ENCODE results near the gene BOC.
A peak's percentile ranks its signal among the peaks of the same experiment; 100 is the strongest.

Gene BOC

GRCh38 chr3:113285741-113286140 lies 74.4 kb downstream of the BOC start:
- Histone ChIP-seq H3K27me3 (replicated peaks in 2 of 5; ENCODE audit: control insufficient read depth in 4 of 5, insufficient read depth in 5 of 5, low read length in 4 of 5) (no peaks in the 10 kb centered on the region), H3K27ac (ENCODE audit: insufficient read depth in 1 of 2, low read depth in 1 of 2, low read length in 2 of 2, poor library complexity in 1 of 2, severe bottlenecking in 2 of 2) (no peak overlapping the region), H3K4me1 (ENCODE audit: control extremely low read depth in 1 of 4, control insufficient read depth in 4 of 4, insufficient read depth in 4 of 4, low read length in 3 of 4) (peaks cover 0 to 7% (median 2%) of the 10 kb centered on the region in 4 experiments), H3K9me3 (ENCODE audit: control extremely low read depth in 1 of 5, control insufficient read depth in 4 of 5, insufficient read depth in 2 of 5, low read depth in 1 of 5, low read length in 4 of 5) (no peaks in the 10 kb centered on the region), H3K36me3 (ENCODE audit: control insufficient read depth in 4 of 4, insufficient read depth in 4 of 4, low read length in 3 of 4) (no peaks in the 10 kb centered on the region), H3K4me3 (ENCODE audit: control insufficient read depth in 1 of 7, extremely low read depth in 1 of 7, insufficient read depth in 4 of 7, low read depth in 2 of 7, low read length in 6 of 7) (no peak overlapping the region)
- ChIA-PET POLR2A (no interaction called here), CTCF (interaction anchor here (1.1 to 5.8 kb wide), 3 partner anchors 150 to 244 kb away, joined by 3 to 62 read pairs (median 4); no protein-coding TSS in a partner anchor)
- DNase-seq = no peak
- WGBS (ENCODE audit: insufficient coverage) = 93% methylated on average over 3 of the region's 3 CpGs

DNA sequence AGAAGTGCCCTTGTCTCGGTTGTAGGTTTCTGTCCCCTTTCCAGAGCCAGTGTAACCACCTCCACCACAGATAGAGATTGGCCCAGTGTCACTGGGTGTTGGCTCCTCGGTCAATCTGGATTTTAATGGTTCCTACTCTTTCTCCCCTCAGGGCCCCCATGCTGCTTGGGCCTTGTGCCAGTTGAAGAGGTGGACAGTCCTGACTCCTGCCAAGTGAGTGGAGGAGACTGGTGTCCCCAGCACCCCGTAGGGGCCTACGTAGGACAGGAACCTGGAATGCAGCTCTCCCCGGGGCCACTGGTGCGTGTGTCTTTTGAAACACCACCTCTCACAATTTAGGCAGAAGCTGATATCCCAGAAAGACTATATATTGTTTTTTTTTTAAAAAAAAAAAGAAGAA lies 75.2 kb downstream of the BOC start:
- Histone ChIP-seq H3K27me3 (replicated peaks in 2 of 5; ENCODE audit: control insufficient read depth in 4 of 5, insufficient read depth in 5 of 5, low read length in 4 of 5) (no peaks in the 10 kb centered on the region), H3K27ac (ENCODE audit: insufficient read depth in 1 of 2, low read depth in 1 of 2, low read length in 2 of 2, poor library complexity in 1 of 2, severe bottlenecking in 2 of 2) (no peak overlapping the region), H3K9me3 (ENCODE audit: control extremely low read depth in 1 of 5, control insufficient read depth in 4 of 5, insufficient read depth in 2 of 5, low read depth in 1 of 5, low read length in 4 of 5) (no peaks in the 10 kb centered on the region), H3K36me3 (ENCODE audit: control insufficient read depth in 4 of 4, insufficient read depth in 4 of 4, low read length in 3 of 4) (no peaks in the 10 kb centered on the region), H3K4me3 (ENCODE audit: control insufficient read depth in 1 of 7, extremely low read depth in 1 of 7, insufficient read depth in 4 of 7, low read depth in 2 of 7, low read length in 6 of 7) (no peak overlapping the region), H3K4me1 (ENCODE audit: control extremely low read depth in 1 of 4, control insufficient read depth in 4 of 4, insufficient read depth in 4 of 4, low read length in 3 of 4) (peaks cover 0 to 7% (median 2%) of the 10 kb centered on the region in 4 experiments)
- CTCF ChIA-PET = interaction anchor here (1.0 to 5.8 kb wide), 3 partner anchors 10 to 151 kb away, joined by 3 to 62 read pairs (median 5); no protein-coding TSS in a partner anchor
- POLR2A ChIA-PET = no interaction called here
- 100% methylated on average over 1 of the region's 6 CpGs for WGBS (ENCODE audit: insufficient coverage)
- DNase-seq = no peak

- Histone ChIP-seq H3K27ac (ENCODE audit: insufficient read depth in 1 of 2, low read depth in 1 of 2, low read length in 2 of 2, poor library complexity in 1 of 2, severe bottlenecking in 2 of 2) (no peak overlapping the region), H3K4me1 (ENCODE audit: control extremely low read depth in 1 of 4, control insufficient read depth in 4 of 4, insufficient read depth in 4 of 4, low read length in 3 of 4) (peaks cover 0 to 7% (median 2%) of the 10 kb centered on the region in 4 experiments), H3K9me3 (ENCODE audit: control extremely low read depth in 1 of 5, control insufficient read depth in 4 of 5, insufficient read depth in 2 of 5, low read depth in 1 of 5, low read length in 4 of 5) (no peaks in the 10 kb centered on the region), H3K4me3 (ENCODE audit: control insufficient read depth in 1 of 7, extremely low read depth in 1 of 7, insufficient read depth in 4 of 7, low read depth in 2 of 7, low read length in 6 of 7) (no peak overlapping the region), H3K27me3 (replicated peaks in 2 of 5; ENCODE audit: control insufficient read depth in 4 of 5, insufficient read depth in 5 of 5, low read length in 4 of 5) (no peaks in the 10 kb centered on the region), H3K36me3 (ENCODE audit: control insufficient read depth in 4 of 4, insufficient read depth in 4 of 4, low read length in 3 of 4) (no peaks in the 10 kb centered on the region)
- POLR2A ChIA-PET = no interaction called here
- CTCF ChIA-PET = interaction anchor here (1.0 to 5.8 kb wide), 9 partner anchors 9 to 233 kb away, joined by 3 to 62 read pairs (median 5); no protein-coding TSS in a partner anchor
- DNase-seq = peak; percentile 14 to 61 (median 58)
- 86% methylated on average over 7 of the region's 10 CpGs for WGBS (ENCODE audit: insufficient coverage)
Observed at GRCh38 chr3:113287111-113287802, 75.9 kb downstream of the BOC start.

DNA sequence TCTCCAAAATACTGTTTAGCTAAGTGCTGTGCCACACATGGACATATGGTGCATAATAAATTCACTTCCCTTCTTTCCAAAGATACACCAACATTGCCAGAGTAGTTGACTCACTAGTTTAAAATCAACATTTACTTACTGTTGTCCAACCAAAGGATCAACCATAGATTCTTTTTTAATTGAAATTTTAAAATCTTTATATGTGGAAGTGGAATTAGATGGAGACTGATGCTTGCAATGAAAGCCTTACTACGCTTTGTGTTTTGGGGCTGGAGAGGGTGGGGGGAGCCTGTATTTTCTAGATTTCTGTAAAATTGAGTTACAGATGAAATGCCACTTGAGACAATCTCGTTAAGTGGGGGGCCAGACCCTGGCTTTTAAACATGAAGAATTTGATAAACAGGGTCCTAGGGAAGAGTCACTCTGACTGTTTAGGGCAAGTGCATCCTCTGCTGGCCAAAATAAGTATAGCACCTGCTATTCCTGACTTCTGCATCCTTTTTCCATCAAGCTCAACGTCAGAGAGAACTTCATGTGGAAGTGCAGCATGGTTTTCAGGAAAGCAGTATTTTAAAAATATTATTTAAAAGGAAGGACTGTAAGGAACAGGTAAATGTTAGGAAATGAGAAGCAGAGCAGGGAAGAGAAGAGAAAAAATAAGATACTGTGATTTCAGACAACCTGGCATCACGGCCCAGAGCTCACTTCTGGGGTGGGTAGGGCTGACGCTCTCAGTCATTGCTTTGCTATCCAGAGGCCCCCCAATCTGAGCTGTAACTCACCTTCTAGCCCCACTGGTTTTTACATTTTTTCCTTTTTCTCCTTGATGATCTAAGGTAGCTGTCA lies 76.7 kb downstream of the BOC start:
- H3K4me1 ChIP-seq (ENCODE audit: control extremely low read depth in 1 of 4, control insufficient read depth in 4 of 4, insufficient read depth in 4 of 4, low read length in 3 of 4) = peaks cover 0 to 7% (median 2%) of the 10 kb centered on the region in 4 experiments
- H3K27me3 ChIP-seq (replicated peaks in 2 of 5; ENCODE audit: control insufficient read depth in 4 of 5, insufficient read depth in 5 of 5, low read length in 4 of 5) = no peaks in the 10 kb centered on the region
- H3K9me3 ChIP-seq (ENCODE audit: control extremely low read depth in 1 of 5, control insufficient read depth in 4 of 5, insufficient read depth in 2 of 5, low read depth in 1 of 5, low read length in 4 of 5) = no peaks in the 10 kb centered on the region
- DNase-seq = peak; percentile 54 to 75 (median 66)
- no peak overlapping the region for H3K4me3 ChIP-seq (ENCODE audit: control insufficient read depth in 1 of 7, extremely low read depth in 1 of 7, insufficient read depth in 4 of 7, low read depth in 2 of 7, low read length in 6 of 7)
- 75% methylated on average over 4 of the region's 5 CpGs for WGBS (ENCODE audit: insufficient coverage)
- ChIA-PET POLR2A (interaction anchor here (0.6 kb wide), 1 partner anchor 218 kb away, joined by 3 read pairs; no protein-coding TSS in a partner anchor), CTCF (interaction anchor here (0.6 to 5.8 kb wide), 26 partner anchors 9 to 705 kb away, joined by 3 to 62 read pairs (median 5); no protein-coding TSS in a partner anchor)
- no peak overlapping the region for H3K27ac ChIP-seq (ENCODE audit: insufficient read depth in 1 of 2, low read depth in 1 of 2, low read length in 2 of 2, poor library complexity in 1 of 2, severe bottlenecking in 2 of 2)
- H3K36me3 ChIP-seq (ENCODE audit: control insufficient read depth in 4 of 4, insufficient read depth in 4 of 4, low read length in 3 of 4) = no peaks in the 10 kb centered on the region

- peaks cover 0 to 7% (median 2%) of the 10 kb centered on the region in 4 experiments for H3K4me1 ChIP-seq (ENCODE audit: control extremely low read depth in 1 of 4, control insufficient read depth in 4 of 4, insufficient read depth in 4 of 4, low read length in 3 of 4)
- DNase-seq = no peak
- no peaks in the 10 kb centered on the region for H3K36me3 ChIP-seq (ENCODE audit: control insufficient read depth in 4 of 4, insufficient read depth in 4 of 4, low read length in 3 of 4)
- CTCF ChIA-PET = interaction anchor here (0.7 to 5.8 kb wide), 23 partner anchors 9 to 706 kb away, joined by 3 to 62 read pairs (median 5); no protein-coding TSS in a partner anchor
- POLR2A ChIA-PET = no interaction called here
- no peak overlapping the region for H3K4me3 ChIP-seq (ENCODE audit: control insufficient read depth in 1 of 7, extremely low read depth in 1 of 7, insufficient read depth in 4 of 7, low read depth in 2 of 7, low read length in 6 of 7)
- H3K27me3 ChIP-seq (replicated peaks in 2 of 5; ENCODE audit: control insufficient read depth in 4 of 5, insufficient read depth in 5 of 5, low read length in 4 of 5) = no peaks in the 10 kb centered on the region
- no peaks in the 10 kb centered on the region for H3K9me3 ChIP-seq (ENCODE audit: control extremely low read depth in 1 of 5, control insufficient read depth in 4 of 5, insufficient read depth in 2 of 5, low read depth in 1 of 5, low read length in 4 of 5)
- 100% methylated on average over 3 of the region's 3 CpGs for WGBS (ENCODE audit: insufficient coverage)
- no peak overlapping the region for H3K27ac ChIP-seq (ENCODE audit: insufficient read depth in 1 of 2, low read depth in 1 of 2, low read length in 2 of 2, poor library complexity in 1 of 2, severe bottlenecking in 2 of 2)
Observed at GRCh38 chr3:113288881-113289280, 77.5 kb downstream of the BOC start.

DNA sequence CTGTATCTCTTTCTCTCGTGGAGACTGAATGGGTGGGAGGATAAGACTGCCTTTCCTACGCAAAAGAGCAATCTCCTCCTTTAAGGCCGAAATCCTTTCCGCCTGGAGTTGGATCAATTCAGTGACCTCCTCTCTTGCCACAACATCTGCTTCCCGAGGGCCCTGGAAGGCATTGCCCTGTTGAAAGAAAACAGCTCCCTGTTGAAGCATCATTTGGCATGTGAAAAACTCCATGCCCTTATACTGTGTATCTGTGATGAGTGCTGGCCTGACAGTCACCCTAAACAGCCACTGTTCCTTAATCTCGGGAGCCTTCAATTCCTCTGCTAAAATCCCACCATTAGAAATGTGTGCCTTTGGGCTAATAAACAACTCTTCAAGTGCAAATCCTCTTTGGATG lies 80.2 kb downstream of the BOC start:
- H3K27ac ChIP-seq (ENCODE audit: insufficient read depth in 1 of 2, low read depth in 1 of 2, low read length in 2 of 2, poor library complexity in 1 of 2, severe bottlenecking in 2 of 2) = no peak overlapping the region
- WGBS (ENCODE audit: insufficient coverage) = 100% methylated on average over 3 of the region's 6 CpGs
- peaks cover 0 to 7% (median 2%) of the 10 kb centered on the region in 4 experiments for H3K4me1 ChIP-seq (ENCODE audit: control extremely low read depth in 1 of 4, control insufficient read depth in 4 of 4, insufficient read depth in 4 of 4, low read length in 3 of 4)
- H3K4me3 ChIP-seq (ENCODE audit: control insufficient read depth in 1 of 7, extremely low read depth in 1 of 7, insufficient read depth in 4 of 7, low read depth in 2 of 7, low read length in 6 of 7) = no peak overlapping the region
- H3K27me3 ChIP-seq (replicated peaks in 2 of 5; ENCODE audit: control insufficient read depth in 4 of 5, insufficient read depth in 5 of 5, low read length in 4 of 5) = no peaks in the 10 kb centered on the region
- no peaks in the 10 kb centered on the region for H3K36me3 ChIP-seq (ENCODE audit: control insufficient read depth in 4 of 4, insufficient read depth in 4 of 4, low read length in 3 of 4)
- H3K9me3 ChIP-seq (ENCODE audit: control extremely low read depth in 1 of 5, control insufficient read depth in 4 of 5, insufficient read depth in 2 of 5, low read depth in 1 of 5, low read length in 4 of 5) = no peaks in the 10 kb centered on the region
- no peak for DNase-seq
- POLR2A ChIA-PET = no interaction called here
- CTCF ChIA-PET = no interaction called here

Data from common myeloid progenitor, CD34-positive (primary cell).